HG03280 (cell line): Measurements from ENCODE around the gene UCK1.

Experiments
- ATAC-seq: cut with Tn5 transposase; IDR thresholded peaks from one replicate; pipeline ENCODE4 v1.9.1; 2021; ENCODE audit warnings: mild to moderate bottlenecking, moderate library complexity; ENCODE audit not compliant: unreplicated experiment

UCK1 gene

DNA sequence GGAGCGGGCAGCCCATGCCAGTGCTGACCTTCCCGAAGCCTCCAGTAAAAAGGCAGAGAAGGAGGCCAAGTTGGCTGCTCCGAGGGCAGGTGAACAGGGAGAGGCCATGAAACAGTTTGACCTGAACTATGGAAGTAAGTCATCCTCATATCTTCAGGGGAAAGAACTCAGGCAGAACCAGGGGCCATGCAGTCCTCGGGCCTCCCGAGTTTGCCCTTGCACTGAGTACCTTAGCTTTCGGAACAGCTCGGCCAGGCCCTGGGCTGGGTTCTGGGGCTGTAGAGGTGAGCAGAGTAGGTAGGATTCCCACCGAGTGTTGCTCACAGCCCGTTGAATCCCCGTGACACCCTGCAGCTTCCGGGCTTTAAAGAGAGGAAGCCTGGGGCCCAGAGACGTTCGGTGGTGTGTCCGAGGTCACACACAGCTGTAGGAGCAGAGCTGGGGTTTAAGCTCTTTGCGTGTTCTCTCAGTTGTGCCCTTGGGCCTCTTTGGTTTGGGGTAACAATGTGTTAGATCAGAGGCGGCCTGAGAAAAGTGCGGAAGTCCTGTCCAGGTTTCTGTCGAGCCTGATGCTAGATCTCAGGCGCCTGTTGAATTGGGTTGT lies 53.1 kb downstream of the UCK1 start:
- ATAC-seq = no peak

DNA sequence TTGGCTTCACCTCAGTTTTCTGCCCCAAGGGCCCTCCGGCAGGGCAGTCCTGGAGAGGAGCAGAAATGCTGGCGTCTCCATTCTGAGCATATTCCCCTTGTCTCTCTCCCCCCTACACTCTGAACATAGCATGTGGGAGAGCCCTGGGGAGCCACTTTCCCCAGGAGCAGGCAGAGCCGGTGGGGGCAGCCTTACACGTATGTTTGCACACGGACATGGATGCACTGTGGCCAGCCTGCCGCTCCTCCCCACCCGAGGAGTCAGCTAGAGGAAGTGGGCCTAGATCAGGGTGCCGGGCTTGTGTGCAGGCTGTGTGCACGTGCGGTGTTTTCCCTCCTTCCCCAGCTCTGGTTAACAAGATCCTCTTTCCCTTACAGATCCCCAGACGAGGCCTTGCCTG lies 53.7 kb downstream of the UCK1 start:
- ATAC-seq = no peak

DNA sequence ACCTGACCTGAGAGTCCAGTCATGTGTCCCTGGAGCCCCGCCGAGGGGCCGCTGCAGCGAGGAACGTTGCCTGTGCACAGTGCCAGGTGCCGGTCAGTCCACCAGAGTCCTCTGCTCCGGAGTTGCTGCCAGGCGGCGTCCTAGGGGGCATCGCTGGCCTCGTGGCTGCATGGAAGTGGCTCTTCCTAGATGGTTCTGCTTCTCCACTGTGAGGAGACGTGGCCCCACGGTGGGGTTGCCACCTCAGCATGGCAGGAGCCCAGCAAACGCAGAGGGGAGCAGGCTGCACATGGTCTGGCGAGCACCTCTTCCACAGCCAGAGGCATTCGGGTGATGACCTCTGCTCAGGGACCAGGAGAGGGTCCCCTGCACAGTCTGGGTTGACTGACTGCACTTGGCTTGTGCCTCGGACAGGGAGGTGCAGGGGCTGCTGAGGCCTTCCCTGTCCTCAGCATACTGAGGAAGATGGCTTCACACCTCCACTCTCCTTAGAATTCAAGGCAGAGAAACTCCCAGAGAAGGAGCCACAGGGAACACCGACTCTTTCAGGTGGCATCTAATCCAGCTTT lies 54.2 kb downstream of the UCK1 start:
- no peak for ATAC-seq

DNA sequence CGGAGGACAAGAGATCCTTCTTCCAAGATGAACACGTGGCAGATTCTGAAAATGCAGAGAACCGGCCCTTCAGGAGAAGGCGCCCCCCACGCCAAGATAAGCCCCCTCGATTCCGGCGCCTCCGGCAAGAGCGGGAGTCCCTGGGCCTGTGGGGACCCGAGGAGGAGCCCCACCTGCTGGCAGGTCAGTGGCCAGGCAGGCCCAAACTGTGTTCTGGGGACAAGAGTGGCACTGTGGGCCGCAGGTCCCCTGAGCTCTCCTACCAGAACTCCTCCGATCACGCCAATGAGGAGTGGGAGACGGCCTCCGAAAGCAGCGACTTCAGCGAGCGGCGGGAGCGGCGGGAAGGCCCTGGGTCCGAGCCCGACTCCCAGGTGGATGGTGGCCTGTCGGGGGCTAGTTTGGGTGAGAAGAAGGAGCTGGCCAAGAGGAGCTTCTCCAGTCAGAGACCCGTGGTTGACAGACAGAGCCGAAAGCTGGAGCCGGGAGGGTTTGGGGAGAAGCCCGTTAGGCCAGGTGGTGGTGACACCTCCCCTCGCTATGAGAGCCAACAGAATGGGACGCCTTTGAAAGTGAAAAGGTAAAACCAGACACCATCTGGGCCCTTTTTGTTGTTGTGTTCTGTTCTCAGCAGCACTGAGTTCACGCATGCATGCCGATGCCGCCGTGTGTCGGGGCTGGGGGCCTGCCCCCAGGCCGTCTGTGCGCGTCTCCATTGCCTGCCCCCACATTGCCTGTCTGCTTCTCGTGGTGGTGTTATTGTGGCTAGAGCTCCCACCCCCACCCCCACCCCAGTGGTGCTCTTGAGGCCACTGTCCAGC lies 54.9 kb downstream of the UCK1 start:
- ATAC-seq = no peak

DNA sequence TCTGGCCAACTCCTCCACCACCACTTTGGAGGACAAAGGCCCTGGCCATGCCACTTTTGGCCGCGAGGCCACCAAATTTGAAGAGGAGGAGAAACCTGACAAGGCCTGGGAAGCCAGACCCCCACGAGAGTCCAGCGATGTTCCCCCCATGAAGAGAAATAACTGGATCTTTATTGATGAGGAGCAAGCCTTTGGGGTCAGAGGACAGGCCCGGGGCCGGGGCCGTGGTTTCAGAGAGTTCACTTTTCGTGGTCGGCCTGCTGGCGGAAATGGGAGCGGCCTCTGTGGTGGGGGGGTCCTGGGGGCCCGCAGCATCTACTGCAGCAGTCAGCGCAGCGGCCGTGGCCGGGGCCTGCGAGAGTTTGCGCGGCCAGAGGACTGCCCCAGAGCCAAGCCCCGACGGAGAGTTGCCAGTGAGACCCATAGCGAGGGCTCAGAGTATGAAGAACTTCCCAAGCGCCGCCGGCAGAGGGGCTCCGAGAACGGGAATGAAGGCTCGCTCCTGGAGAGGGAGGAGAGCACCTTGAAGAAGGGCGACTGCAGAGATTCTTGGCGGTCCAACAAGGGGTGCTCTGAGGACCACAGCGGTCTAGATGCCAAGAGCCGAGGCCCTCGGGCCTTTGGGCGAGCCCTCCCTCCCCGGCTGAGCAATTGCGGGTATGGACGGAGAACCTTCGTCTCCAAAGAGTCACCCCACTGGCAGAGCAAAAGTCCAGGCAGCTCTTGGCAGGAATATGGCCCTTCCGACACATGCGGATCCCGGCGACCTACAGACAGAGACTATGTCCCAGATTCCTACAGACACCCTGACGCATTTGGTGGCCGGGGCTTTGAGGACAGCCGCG lies 55.7 kb downstream of the UCK1 start:
- ATAC-seq = no peak

DNA sequence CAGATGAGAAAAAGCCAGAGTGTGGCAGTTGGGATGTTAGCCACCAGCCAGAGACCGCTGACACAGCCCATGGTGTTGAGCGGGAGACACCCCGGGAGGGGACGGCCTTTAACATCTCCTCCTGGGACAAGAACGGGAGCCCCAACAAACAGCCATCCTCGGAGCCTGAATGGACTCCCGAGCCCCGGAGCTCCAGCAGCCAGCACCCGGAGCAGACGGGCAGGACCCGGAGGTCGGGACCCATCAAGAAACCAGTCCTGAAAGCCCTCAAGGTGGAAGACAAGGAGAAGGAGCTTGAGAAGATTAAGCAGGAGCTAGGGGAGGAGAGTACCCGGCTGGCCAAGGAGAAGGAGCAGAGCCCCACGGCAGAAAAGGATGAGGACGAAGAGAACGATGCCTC lies 56.4 kb downstream of the UCK1 start:
- no peak for ATAC-seq

DNA sequence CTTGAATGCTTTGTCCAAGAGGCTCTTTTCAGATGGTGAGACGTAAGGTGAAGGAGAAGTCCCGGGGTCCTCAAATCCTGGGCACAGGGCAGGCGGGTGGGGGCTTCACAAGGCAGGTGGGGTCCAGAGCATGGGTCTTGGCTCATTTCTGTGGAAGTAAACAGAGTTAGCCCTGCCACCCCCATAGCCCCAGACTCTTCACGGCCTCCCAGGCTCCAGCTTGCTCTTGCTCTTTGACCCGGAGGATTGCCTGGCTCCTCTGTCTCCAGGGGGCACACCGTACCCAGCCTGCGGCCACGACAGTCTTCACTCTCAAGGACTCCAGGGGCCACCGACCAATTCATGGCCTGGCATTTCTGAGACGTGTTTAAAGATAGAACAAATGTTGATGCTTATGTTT lies 57.2 kb downstream of the UCK1 start:
- no peak for ATAC-seq
